ENCODE measurements around the gene LRRTM1.

LRRTM1 gene, protein sequence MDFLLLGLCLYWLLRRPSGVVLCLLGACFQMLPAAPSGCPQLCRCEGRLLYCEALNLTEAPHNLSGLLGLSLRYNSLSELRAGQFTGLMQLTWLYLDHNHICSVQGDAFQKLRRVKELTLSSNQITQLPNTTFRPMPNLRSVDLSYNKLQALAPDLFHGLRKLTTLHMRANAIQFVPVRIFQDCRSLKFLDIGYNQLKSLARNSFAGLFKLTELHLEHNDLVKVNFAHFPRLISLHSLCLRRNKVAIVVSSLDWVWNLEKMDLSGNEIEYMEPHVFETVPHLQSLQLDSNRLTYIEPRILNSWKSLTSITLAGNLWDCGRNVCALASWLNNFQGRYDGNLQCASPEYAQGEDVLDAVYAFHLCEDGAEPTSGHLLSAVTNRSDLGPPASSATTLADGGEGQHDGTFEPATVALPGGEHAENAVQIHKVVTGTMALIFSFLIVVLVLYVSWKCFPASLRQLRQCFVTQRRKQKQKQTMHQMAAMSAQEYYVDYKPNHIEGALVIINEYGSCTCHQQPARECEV

DNA sequence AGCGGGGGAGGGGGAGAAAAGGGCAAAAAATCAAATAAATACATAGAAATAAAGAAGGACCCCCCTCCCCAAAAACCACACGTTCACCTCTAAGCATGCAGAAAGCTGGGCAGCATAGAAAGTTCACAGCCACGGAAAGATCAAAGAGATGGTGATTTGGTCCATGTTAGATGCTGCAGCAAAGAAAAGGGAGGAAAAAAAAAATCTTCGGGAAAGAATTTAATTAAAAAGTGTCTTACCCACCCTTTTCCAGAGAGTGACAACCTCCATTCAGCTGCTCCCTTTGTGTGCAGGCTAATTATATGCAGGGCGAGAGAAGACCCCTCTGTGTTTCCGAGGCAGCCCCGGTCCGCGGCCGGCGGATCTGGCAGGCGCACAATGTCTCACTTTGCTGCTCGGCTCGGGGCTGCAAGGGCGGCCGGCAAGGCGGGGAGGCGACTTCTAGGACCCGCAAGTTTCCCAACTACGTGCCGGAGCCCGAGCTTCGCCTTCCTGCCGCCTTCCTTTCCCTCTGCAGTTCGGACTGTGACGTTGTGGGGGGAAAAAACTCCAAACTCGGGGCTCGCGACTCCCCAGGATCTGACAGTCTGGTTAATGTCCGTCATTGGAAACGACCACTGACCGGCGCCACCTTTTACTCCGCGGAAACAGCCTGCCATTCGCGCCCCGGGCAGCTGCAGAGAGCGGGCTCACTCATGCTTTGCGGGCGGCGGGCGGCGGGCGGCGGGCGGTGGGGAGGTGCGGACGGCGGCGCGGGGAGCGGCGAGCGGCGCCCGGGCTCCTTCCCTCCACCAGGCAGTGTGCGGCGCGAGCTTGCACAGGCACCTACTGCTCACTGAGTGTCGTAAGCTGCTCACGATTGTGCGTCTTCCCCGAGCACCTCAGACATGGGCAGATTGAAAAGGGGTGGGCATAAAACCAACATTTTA lies at the start of gene LRRTM1:
TSS of gene LRRTM1 (minus strand) at position 844 of the 929 bp plus-strand sequence. CDS start 933 bp downstream, outside the sequence.
- peak; percentile 46 for DNase-seq

DNA sequence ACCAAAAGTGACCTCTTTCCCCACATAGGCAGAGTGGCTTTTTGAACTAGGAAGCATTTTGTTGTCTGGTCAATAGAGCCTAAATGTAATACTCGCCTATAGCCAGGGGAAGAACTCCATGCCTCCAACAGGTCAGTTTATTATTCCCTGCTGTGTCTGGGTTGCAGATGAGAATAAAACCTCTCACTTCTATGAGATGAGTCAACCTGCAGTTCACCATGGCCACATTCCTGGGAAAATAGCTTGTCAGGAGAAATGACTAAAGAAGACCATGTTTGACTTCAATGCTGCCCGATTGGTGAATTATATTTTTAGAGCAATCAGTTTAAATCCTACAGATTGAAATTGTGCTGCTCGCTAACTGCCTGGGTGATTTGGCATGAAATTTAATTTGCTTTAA lies 46.7 kb upstream of the LRRTM1 start:
- DNase-seq, result no peak

DNA sequence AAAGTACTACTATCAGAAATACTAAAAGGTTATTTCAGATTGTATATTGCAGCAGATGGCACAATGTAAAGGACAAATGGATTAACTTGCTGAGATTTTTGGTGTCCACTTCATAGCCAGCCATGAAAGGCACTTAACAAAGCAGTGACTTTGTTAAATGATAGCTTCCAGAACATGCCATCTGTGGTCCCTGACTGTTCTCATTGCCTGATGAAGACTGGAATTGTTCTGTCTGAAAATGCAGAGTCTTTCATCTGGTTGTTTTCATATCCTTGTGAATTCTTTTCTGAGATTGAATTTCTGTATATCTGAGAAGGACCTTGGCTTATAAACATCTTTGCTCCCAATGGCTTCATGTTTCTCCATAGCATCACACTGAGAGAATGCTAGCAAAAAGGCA lies 44.4 kb upstream of the LRRTM1 start:
- no peak for DNase-seq

DNA sequence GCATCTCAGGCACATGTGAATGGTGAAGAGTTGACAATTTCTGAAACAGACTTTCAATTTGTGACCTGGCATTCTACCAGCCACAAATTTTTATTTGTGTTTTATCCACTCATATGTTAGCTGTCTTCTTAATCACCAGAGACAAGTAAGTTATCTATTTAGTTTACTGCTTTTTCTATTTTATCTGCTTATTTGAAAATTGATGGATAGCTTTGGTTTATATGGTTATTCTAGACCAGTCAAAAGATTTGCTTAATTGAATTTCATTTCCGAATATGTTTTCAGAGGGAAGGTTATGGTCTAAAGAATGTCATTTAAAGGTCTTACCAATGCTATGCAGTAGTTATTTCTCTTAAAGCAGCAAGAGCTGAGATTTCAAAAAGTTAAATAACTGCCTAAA lies 43.5 kb upstream of the LRRTM1 start:
- no peak for DNase-seq

DNA sequence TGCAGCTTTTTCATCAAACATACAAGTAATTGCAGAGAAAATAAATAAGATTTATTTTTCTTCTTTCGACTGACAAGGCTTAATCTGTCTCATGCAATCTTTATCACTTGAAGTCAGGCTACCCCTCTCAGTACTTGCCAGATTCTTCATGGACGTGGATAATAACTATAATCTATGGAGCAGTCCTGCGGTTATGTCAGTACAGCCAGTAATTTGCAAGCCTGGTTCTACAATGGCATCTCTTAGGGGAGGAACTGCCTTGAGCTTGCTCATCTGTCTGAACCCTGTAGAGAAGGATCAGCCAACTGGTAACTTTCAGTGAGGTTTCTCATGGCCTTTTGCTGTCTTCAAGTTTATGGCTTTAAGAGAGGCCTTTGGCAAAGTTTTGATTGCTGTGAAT lies 35.5 kb upstream of the LRRTM1 start:
- no peak for DNase-seq

DNA sequence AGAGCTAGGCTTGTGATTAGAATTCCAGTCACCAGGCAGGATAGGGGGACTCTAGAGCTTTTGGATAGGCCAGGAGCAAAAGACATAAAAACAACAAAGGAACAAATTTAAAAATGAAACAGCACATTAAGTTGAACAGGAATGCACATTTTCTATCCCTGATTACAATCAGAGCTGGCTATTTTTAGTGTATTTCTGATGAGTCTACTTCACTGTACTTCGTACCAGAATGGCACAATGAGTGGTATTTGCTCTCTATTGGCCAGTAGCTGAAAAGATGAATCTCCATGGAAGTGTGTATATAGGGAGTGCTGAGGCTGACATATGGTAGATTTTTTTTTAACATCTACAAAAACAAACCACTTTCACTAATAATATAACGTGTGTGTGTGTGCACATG lies 34.2 kb upstream of the LRRTM1 start:
- no peak for DNase-seq

DNA sequence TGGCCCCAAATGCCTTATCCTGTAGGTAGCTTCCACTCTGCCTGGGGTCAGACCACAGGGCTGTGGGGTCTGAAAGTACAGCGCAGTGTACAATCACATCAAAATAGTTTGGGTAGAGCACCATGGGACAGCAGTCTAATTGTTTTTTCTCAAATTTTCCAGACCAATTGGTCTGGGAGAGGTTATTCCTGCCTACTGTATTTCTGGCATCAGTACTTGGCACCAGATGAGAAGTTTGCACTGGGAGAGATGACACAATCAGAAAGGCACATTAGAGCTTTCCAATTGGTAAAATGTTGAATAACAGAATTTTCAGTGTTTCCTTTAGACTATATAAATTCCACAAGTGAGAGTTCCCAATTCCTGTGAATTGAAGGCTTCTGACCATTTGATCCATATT lies 30.9 kb upstream of the LRRTM1 start:
- DNase-seq, result no peak

DNA sequence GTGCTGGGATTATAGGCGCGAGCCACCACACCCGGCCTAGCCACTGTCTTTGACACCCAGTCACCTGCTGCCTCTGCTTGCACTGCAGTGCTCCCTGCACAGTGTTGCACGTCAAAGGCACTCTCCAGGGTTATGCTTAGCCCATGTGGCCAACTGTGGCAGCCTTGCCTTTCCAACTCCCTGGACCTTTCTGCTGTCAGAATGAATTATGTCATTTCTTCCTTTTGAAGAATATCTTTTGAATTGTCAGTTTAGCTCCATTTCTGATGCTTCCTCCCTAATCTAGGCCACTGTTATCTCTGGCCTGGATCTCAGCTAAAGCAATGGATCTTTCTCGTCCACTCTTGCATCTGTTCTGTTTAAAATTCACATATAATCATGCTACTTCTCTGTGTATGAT lies 29.3 kb upstream of the LRRTM1 start:
- no peak for DNase-seq

DNA sequence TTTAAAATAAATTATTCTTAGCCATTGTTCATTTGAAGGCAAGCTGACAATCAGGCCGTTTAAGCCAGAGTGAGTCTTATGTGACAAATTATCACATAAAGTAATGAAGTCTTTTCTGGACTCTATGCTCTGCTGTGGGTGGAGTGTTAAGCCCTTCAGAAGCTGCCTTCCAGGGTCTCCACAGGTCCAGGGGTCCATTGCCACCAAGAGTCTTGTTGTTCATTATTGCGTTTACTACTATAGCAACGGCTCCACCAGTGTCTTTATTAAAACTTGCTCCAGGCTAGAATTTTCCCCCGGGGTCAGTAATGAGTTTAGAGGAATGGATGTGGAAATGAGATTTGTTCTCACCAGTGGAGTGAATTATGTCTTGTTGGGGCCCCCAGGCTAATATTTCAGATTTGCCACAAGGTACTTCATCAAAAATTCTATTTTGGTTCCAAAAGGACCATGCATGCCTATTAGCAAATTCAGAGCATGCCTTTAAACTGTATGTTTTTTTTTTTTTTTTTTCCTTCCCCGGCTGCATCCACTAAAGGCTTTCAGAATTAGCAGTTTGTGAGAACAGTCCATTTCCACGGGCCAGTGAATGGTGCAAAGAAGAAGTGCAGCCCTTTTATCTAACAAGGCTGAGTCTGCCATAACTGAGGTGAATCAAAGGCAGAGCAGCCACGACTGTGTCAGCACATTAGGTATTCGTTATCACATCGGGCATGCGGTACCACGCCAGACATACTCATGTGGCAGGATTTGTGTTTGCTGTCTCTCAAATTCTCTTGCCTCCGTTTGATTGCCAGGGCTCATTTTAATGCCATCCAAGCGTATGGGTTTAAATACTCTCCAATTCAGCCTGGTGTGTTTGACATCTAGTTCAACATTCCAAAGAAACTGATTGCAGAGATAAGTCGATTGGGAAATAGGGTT lies 26.2 kb upstream of the LRRTM1 start:
- DNase-seq, result no peak

DNA sequence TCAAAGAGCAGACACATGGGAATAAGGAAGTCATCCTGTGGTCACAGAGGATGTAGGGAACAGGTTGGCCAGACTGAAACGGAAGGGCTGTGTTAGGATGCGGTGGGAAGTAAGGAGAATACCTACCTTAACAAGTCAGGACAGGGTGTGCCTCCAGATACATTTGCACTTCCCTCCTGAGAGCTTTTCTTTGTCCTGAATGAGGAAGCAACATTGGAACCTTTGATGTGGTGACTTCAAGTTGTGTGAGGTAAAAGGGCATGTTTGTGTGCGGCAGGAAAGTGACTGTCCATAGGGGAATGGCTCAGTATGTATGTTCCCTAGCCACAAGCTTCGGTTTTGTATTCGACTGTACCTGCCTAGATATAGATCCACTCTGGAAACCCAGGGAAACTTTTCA lies 24.9 kb upstream of the LRRTM1 start:
- DNase-seq, result no peak

DNA sequence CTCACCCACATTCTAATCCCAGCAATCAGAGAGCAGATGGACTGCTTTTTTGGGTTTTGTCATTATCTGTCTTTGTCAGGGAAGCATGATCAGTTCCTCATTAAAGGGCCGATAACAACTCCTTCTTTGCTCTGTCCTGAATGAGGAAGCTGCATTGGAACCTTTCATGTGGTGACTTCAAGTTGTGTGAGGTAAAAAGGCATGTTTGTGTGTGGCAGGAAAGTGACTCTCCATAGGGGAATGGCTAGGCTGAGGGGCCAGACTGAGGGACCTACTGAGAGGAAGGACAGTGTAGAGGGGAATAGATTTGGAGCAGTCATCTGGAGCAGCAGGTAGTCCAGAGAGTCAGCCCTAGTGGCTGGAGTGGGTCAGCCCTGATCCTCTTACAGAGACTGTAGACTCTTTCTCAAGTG lies 23.6 kb upstream of the LRRTM1 start:
- DNase-seq, result no peak

DNA sequence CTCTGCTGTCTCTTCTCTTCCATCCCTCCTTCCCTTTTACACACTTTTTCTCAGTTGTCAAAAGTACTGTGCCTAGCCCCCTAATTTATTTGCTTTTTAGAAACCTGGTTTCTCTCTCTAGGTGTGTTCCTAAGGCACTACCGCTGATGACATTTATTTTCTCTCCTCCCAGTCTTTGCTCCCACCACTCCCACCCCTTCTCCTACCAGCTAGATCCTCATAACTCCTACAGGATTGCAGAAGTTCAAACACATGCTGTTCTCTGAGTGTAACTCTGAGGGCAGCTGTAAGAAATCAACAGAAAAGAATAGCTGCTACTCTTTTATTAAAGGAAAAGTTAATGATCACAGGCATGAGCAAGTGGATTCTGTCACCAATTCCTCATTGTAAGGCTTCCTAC lies 22.3 kb upstream of the LRRTM1 start:
- DNase-seq, result no peak

DNA sequence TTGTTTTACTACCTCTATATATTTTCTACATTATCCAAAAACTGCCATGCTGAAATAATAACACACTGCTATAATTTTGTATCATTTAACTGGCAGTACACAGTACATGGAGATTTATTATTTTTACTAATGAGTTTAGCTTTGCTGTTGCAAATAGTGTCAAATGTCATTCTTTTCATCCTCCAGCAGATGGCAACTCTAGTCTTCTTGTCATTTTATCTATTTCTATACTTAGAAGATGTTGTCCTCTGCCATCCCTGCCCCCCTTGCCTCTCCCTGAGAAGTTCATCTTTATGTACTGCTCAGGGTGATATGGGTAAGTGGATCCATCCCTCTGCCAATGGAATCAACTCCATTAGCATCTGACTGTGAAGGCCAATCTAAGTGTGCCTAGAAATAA lies 21.7 kb upstream of the LRRTM1 start:
- DNase-seq, result no peak

DNA sequence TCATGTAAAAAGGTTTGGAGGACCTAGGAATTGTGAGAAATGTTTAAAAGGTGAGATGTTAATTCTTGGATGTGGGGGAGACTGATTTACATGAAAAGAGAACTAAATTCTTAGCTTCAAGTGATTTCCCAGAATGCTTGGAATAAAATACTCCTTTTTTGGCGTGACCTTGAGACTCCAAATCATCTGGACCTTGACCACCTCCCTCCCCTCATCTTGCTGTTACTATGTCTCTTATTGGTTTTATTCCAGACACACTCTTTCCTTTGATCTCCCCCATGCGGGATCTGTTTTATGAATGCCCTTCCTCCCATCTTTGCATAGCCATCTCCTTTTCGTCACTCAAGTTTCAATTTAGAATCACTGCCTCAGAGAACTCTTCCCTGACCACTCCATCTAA lies 20.0 kb upstream of the LRRTM1 start:
- no peak for DNase-seq

DNA sequence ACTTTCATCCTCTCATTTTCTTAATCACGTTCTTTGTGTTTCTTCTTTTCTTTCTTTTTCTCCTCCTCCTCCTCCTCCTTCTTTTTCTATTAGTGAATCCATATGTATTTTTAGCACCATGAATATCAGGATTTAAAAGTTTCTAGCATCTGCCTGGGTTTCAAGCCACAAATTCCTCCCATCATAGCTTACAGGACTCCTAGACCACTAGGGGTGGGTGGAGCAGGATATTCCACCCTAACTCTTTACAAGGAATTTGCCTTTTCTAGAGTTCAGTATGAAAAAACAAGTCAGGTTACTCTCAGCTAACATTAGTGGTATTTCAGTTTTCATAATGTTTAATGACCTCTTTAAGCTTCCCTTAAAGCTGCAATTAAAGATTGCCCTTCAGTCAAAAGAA lies 19.1 kb upstream of the LRRTM1 start:
- no peak for DNase-seq

DNA sequence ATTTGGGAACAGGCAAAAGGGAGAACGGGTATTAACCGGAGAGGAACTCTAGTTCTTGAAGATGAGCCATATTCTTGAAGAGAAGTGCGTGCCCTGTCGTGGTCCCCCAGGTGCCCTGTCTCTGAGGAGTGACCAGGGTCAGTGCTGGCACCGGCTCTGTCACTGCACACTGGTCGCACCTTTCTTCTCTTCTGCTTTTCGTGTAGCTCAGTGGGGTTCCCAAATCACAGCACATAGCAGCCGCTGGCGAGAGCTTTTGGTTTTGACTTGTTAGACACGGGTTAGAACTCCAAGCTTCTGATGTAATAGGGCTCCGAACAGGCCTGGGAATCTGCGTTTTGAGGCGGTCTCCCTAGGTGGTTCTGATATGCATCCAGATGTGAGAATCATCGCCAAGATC lies 18.4 kb upstream of the LRRTM1 start:
- no peak for DNase-seq

DNA sequence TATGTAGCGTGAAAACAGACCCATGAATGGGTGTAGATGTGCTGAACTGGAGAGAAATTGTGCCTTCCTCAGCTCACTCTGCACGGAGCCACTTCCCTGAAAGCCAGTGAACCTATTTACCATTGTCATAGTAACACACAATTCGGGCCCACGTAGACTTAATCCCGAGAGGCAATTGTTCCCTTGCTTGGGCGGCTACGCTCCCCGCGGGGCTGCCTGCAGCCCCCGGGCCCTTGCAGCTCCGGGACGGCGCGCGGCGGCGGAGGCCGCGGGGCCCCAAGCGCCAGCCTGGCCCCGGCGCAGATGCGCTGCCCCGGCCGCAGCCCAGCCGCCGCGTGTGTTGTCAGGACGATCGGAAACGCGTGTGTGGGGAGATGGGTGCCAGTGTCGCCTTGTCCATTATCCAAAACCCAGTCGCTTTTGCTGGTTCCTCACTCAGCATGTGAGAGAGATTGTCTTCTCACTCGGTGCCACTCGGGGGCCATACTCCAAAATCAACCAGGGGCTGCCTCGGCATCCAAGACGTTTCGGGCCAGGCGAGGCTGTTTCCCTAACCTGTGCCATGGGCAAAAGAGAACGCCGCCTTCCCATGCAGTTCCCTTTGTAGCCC lies 17.9 kb upstream of the LRRTM1 start:
- no peak for DNase-seq

DNA sequence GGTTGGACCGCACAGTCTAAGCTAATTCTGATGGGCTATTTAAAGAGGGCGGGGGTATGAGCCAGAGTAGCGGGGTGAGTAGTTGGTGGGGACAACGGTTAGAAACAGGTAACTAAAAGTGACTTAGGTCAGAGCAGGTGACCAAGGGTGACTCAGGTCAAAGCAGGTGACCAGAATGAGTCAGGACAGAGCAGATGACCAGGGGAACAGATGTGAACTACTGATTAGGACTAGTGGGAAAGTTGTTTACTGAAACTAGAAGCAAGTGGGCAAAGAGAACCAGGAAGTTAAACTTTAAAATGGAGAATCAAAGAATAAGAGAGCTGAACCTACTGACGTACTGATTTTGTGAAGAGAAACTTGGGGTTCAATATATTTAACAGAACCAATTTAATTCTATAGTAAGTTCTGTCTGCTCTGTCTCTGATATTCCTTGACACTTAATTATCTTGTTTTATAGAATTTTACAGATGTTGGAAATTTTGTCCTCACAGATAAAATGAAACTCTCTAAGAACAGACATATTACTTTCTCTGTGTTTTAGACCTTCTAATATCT lies 7.8 kb upstream of the LRRTM1 start:
- no peak for DNase-seq

DNA sequence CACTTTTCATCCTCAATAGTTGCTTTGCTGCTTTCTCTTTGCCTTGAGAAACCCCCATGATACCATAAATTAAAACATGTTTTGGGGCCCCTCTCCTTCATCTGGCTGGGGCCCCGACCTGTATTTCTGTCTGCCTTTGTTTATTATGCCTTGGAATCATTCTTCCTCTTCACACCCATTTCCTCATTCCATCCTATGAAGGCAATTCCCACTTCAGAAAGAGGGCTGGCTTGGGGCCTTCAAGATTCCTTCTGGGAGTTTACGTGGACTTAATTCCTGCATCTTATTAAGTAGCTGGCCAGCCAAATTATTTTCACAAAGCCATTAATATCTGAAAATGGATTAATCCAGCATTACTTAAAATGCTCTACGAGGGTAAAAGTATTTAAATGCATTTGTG lies 6.8 kb upstream of the LRRTM1 start:
- DNase-seq, result no peak

DNA sequence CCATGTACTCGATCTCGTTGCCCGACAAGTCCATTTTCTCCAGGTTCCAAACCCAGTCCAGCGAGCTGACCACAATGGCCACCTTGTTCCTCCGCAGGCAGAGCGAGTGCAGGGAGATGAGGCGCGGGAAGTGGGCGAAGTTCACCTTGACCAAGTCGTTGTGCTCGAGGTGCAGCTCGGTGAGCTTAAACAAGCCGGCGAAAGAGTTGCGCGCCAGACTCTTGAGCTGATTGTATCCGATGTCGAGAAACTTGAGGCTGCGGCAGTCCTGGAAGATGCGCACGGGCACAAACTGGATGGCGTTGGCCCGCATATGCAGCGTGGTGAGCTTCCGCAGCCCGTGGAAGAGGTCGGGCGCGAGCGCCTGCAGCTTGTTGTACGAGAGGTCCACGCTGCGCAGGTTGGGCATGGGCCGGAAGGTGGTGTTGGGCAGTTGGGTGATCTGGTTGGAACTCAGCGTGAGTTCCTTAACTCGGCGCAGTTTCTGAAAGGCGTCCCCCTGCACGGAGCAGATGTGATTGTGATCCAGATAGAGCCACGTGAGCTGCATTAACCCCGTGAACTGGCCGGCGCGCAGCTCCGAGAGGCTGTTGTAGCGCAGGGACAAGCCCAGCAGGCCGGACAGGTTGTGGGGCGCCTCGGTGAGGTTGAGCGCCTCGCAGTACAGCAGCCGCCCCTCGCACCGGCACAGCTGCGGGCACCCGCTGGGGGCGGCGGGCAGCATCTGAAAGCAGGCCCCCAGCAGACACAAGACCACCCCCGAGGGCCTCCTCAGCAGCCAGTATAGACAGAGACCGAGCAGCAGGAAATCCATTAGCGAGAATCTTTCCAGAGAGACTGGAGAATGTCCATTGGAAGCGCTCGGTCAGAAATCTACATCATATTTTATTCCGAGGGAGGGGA lies 1.3 kb downstream of the LRRTM1 start:
- no peak for DNase-seq
